Smooth muscle cell (in vitro differentiated cells): ENCODE data around the gene DSEL. TPM values are rescaled to one million over a fixed set of nuclear protein-coding genes. Genes with fewer than 3 reads are reported as not detected.

Source experiments
- DNase-seq: peaks from one replicate; lab custom pipeline; 2025; ENCODE audit not compliant: unreplicated experiment; lab: John Stamatoyannopoulos, UW
- H2AFZ ChIP-seq: fragments of 200-600 bp; sonication (generic); 2 replicates; pipeline ENCODE4 v1.6.0; 2016; ENCODE audit warnings: antibody characterized with exemption, low read depth, mild to moderate bottlenecking
- H3F3A ChIP-seq: fragments of 200-600 bp; sonication (generic); 2 replicates; pipeline ENCODE4 v1.6.0; 2017; ENCODE audit warnings: antibody characterized with exemption, low read depth
- H3K27ac ChIP-seq: fragments of 200-600 bp; sonication (generic); 2 replicates; pipeline ENCODE4 v1.5.1; 2016; ENCODE audit warnings: low read depth, mild to moderate bottlenecking
- H3K27me3 ChIP-seq: fragments of 200-600 bp; sonication (generic); 2 replicates; pipeline ENCODE4 v1.6.1; 2016; ENCODE audit warnings: low read depth, mild to moderate bottlenecking
- H3K36me3 ChIP-seq: fragments of 200-600 bp; sonication (generic); 2 replicates; pipeline ENCODE4 v1.5.1; 2016; ENCODE audit warnings: low read depth
- H3K4me1 ChIP-seq: fragments of 200-600 bp; sonication (generic); 2 replicates; pipeline ENCODE4 v1.5.1; 2016; ENCODE audit warnings: low read depth
- H3K4me2 ChIP-seq: fragments of 200-600 bp; sonication (generic); 2 replicates; pipeline ENCODE4 v1.6.0; 2016; ENCODE audit warnings: mild to moderate bottlenecking
- H3K4me3 ChIP-seq: fragments of 200-600 bp; sonication (generic); 2 replicates; pipeline ENCODE4 v1.5.1; 2016; ENCODE audit warnings: mild to moderate bottlenecking
- H3K79me2 ChIP-seq: fragments of 200-600 bp; sonication (generic); 2 replicates; pipeline ENCODE4 v1.6.0; 2016; ENCODE audit warnings: low read depth, mild to moderate bottlenecking
- H3K9ac ChIP-seq: fragments of 200-600 bp; sonication (generic); 2 replicates; pipeline ENCODE4 v1.6.0; 2016; ENCODE audit warnings: low read depth
- H3K9me3 ChIP-seq: fragments of 200-600 bp; sonication (generic); replicated peaks from 2 replicates; pipeline ENCODE4 v1.5.1; 2016; ENCODE audit warnings: low read depth
- H4K20me1 ChIP-seq: fragments of 200-600 bp; sonication (generic); 2 replicates; pipeline ENCODE4 v1.6.0; 2016; ENCODE audit warnings: low read depth
- WGBS: methylation state at CpG from one replicate; pipeline ENCODE4 v1.1.7; 2016; ENCODE audit warnings: low lambda C conversion rate; 5-methylcytosine and 5-hydroxymethylcytosine counted together
- polyA plus RNA-seq: library from polyadenylated mRNA; unstranded; fragments of >200 nt; fragmentation: Nextera tagmentation; extraction: Ambion mirVana; gene quantifications from 2 replicates; pipeline ENCODE4 v1.2.1, GENCODE V29; 2016
- total RNA-seq: library from RNA; depleted of rRNA; stranded (reverse); fragments of >200 nt; gene quantifications from 2 replicates; pipeline ENCODE4 v1.2.3, GENCODE V29; 2014
- TF ChIP-seq, protein P1 (sequence below): fragments of 200-600 bp; sonication (generic); IDR thresholded peaks from 2 replicates; pipeline ENCODE4 v1.5.1; 2017; ENCODE audit warnings: borderline replicate concordance, mild to moderate bottlenecking, antibody characterized with exemption; ENCODE audit not compliant: insufficient read depth, poor library complexity, severe bottlenecking

Gene DSEL
- total RNA-seq (14.0 and 20.4 TPM in 2 replicates), polyA plus RNA-seq (4.3 TPM in 2 replicates)

DNA sequence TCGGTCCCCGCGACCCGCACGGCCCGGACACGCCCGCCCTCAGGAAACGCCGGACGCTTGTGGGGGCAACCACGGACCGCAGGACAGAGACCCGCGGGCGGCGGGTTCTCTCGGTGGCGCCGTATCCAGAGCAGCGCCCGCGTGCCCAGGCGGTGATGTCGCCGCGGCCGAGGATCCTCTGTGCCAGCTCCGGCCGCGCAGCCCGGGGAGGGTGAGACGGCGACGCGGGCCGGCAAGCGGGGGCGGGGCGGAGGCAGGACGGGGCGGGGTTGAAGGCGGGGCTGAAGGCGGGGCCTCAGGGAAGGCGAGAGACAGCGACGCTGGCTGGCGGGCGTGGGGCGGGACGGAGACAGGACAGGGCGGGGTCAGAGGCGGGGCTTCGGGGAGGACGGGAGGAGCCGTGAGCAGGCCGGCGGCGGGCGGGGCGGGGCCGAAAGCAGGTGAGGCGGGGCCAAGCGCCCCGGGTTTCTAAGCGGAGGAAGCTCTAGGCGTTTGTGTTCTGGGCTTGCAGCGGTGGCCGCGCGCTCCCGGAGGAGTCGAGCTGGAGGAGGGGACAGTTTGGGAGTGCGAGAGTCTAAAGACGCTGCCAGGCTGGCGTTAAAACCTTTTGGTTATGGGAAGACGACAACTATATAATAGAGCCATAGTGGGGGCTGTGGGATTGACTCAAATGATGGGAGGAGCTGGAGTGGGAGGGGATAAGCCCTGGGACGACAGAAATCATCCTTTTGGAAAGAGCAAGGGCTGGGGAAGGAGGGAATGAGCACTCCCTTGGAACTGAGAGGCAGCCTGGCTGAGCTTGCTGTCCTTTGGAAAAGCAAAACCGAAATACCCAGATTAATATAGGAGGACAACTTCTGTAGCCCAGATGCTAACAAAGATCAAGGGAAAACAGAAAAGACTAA, at the start of gene DSEL:
Gene DSEL, minus strand, starts transcription at position 182 of the 905 bp plus-strand sequence. CDS start 2,112 bp downstream, outside the sequence.
- Histone ChIP-seq H3K79me2 (peaks cover 43% of the 10 kb centered on the region), H3K4me1 (peaks cover 10% of the 10 kb centered on the region), H3K27me3 (no peaks in the 10 kb centered on the region), H3K9ac (peak within 1 kb of the TSS; percentile 96), H4K20me1 (no peaks in the 10 kb centered on the region), H3K4me3 (peak within 1 kb of the TSS; percentile 97), H3K36me3 (no peaks in the 10 kb centered on the region), H3F3A (peaks cover 20% of the 10 kb centered on the region), H2AFZ (peak within 1 kb of the TSS; percentile 98), H3K27ac (peak within 1 kb of the TSS; percentile 82), H3K4me2 (peak within 1 kb of the TSS; percentile 96), H3K9me3 (no peaks in the 10 kb centered on the region)
- peak; percentile 98 for DNase-seq
- WGBS, result 2% methylated on average over 29 of the region's 79 CpGs
- TF ChIP-seq, protein P1, sequence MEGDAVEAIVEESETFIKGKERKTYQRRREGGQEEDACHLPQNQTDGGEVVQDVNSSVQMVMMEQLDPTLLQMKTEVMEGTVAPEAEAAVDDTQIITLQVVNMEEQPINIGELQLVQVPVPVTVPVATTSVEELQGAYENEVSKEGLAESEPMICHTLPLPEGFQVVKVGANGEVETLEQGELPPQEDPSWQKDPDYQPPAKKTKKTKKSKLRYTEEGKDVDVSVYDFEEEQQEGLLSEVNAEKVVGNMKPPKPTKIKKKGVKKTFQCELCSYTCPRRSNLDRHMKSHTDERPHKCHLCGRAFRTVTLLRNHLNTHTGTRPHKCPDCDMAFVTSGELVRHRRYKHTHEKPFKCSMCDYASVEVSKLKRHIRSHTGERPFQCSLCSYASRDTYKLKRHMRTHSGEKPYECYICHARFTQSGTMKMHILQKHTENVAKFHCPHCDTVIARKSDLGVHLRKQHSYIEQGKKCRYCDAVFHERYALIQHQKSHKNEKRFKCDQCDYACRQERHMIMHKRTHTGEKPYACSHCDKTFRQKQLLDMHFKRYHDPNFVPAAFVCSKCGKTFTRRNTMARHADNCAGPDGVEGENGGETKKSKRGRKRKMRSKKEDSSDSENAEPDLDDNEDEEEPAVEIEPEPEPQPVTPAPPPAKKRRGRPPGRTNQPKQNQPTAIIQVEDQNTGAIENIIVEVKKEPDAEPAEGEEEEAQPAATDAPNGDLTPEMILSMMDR, result no peak

GRCh38 chr18:67553437-67553836, 36.9 kb upstream of the DSEL start:
- no peak overlapping the region for H3K4me3 ChIP-seq
- no peaks in the 10 kb centered on the region for H3K27me3 ChIP-seq
- H3K36me3 ChIP-seq, result no peaks in the 10 kb centered on the region
- TF ChIP-seq, protein P1, result no peak
- H3K9ac ChIP-seq, result no peak overlapping the region
- no peaks in the 10 kb centered on the region for H3K79me2 ChIP-seq
- DNase-seq, result no peak
- no peak overlapping the region for H3K4me2 ChIP-seq
- H4K20me1 ChIP-seq, result no peaks in the 10 kb centered on the region
- H3K4me1 ChIP-seq, result no peaks in the 10 kb centered on the region
- H3F3A ChIP-seq, result no peaks in the 10 kb centered on the region
- WGBS, result 62% methylated on average over 2 of the region's 2 CpGs
- H2AFZ ChIP-seq, result no peak overlapping the region
- H3K27ac ChIP-seq, result no peak overlapping the region
- H3K9me3 ChIP-seq, result no peaks in the 10 kb centered on the region

GRCh38 chr18:67550872-67551520, 34.5 kb upstream of the DSEL start:
- Histone ChIP-seq H3K9ac (no peak overlapping the region), H3F3A (no peaks in the 10 kb centered on the region), H3K9me3 (no peaks in the 10 kb centered on the region), H3K36me3 (no peaks in the 10 kb centered on the region), H2AFZ (no peak overlapping the region), H3K79me2 (no peaks in the 10 kb centered on the region), H3K4me3 (no peak overlapping the region), H3K4me2 (no peak overlapping the region), H4K20me1 (no peaks in the 10 kb centered on the region), H3K27ac (no peak overlapping the region), H3K4me1 (no peaks in the 10 kb centered on the region), H3K27me3 (no peaks in the 10 kb centered on the region)
- DNase-seq, result no peak
- 90% methylated on average over 3 of the region's 3 CpGs for WGBS
- TF ChIP-seq, protein P1, result no peak
